ENCODE measurements around the gene ZNF700.

DNA sequence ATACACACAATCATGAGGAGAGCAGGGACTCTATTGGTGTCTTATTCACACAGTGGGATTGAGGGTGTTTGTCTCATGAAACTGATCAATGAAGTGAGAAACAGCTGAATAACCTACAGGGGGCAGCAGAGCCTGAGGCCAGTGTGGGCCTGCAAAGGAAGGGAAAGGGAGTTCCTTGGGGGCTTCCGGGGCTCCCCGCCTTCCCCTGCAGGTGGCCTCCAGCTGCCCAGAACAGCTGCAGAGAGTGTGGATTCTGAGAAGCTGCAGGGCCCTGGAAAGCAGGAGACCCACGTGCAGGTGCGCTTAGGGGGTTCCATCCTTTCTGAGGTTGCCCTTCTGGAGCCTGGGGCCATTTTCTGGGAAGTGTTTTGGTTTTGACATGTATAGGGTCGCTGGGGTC, 60.1 kb downstream of the ZNF700 start:
- TF ChIP-seq, protein P1, sequence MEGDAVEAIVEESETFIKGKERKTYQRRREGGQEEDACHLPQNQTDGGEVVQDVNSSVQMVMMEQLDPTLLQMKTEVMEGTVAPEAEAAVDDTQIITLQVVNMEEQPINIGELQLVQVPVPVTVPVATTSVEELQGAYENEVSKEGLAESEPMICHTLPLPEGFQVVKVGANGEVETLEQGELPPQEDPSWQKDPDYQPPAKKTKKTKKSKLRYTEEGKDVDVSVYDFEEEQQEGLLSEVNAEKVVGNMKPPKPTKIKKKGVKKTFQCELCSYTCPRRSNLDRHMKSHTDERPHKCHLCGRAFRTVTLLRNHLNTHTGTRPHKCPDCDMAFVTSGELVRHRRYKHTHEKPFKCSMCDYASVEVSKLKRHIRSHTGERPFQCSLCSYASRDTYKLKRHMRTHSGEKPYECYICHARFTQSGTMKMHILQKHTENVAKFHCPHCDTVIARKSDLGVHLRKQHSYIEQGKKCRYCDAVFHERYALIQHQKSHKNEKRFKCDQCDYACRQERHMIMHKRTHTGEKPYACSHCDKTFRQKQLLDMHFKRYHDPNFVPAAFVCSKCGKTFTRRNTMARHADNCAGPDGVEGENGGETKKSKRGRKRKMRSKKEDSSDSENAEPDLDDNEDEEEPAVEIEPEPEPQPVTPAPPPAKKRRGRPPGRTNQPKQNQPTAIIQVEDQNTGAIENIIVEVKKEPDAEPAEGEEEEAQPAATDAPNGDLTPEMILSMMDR (IDR thresholded peaks at IDR 0.05; ENCODE audit: low read depth, low read length): peak; percentile 71
- no peak for TF ChIP-seq EZH2phosphoT487 (IDR thresholded peaks at IDR 0.05; ENCODE audit: low read depth)

Data from OCI-LY3 (cell line).